Thymus (tissue), 11 donors: Measurements from ENCODE around the gene SAFB. TPM values are rescaled to one million over a fixed set of nuclear protein-coding genes. Genes with fewer than 3 reads are reported as not detected.

Experiments
- DNase-seq, 9 donors: peaks; one replicate each; pipeline ENCODE4 v3.0.0-alpha.2; 2013; ENCODE audit warnings: low spot score in 9 of 9, low read depth in 6 of 9, missing footprints in 1 of 9
- H3K27ac ChIP-seq, 2 donors: one replicate each; pipeline ENCODE4 v1.5.1; 2013; ENCODE audit warnings: control low read depth in 1 of 2, low read depth in 1 of 2, low read length in 1 of 2, mild to moderate bottlenecking in 1 of 2, moderate library complexity in 1 of 2
- H3K27me3 ChIP-seq, 2 donors: one replicate each; pipeline ENCODE4 v1.5.1; 2013; ENCODE audit warnings: low read length in 1 of 2; ENCODE audit not compliant: control insufficient read depth in 2 of 2, insufficient read depth in 1 of 2
- H3K36me3 ChIP-seq, 2 donors: one replicate each; pipeline ENCODE4 v1.5.1; 2013; ENCODE audit warnings: low read length in 1 of 2, mild to moderate bottlenecking in 1 of 2, moderate library complexity in 1 of 2; ENCODE audit not compliant: control insufficient read depth in 2 of 2, insufficient read depth in 2 of 2
- H3K4me1 ChIP-seq, 2 donors: one replicate each; pipeline ENCODE4 v1.5.1; 2013; ENCODE audit warnings: low read length in 2 of 2; ENCODE audit not compliant: control insufficient read depth in 2 of 2, insufficient read depth in 2 of 2
- H3K4me3 ChIP-seq, 2 donors: one replicate each; pipeline ENCODE4 v1.5.1; 2013; ENCODE audit warnings: low read length in 2 of 2, control low read depth in 1 of 2, mild to moderate bottlenecking in 1 of 2
- H3K9me3 ChIP-seq, 2 donors: one replicate each; pipeline ENCODE4 v1.5.1; 2013; ENCODE audit warnings: low read length in 1 of 2, mild to moderate bottlenecking in 1 of 2; ENCODE audit not compliant: control insufficient read depth in 2 of 2, insufficient read depth in 1 of 2
- WGBS: extraction: QIAGEN DNeasy Blood & Tissue Kit; methylation state at CpG from one replicate; pipeline ENCODE4 v1.1.7; 2013; 5-methylcytosine and 5-hydroxymethylcytosine counted together
- polyA plus RNA-seq: library from polyadenylated mRNA; stranded (reverse); fragments of 200-250 nt; gene quantifications from one replicate; pipeline ENCODE4 v1.2.3, GENCODE V29; 2013
- total RNA-seq: library from RNA; stranded (reverse); fragments of 120-200 nt; gene quantifications from one replicate; pipeline ENCODE4 v1.2.4, GENCODE V29; 2013
- donor health status: healthy.

Gene SAFB
- total and polyA plus RNA-seq, 2 donors, result 32.6 to 73.3 TPM

DNA sequence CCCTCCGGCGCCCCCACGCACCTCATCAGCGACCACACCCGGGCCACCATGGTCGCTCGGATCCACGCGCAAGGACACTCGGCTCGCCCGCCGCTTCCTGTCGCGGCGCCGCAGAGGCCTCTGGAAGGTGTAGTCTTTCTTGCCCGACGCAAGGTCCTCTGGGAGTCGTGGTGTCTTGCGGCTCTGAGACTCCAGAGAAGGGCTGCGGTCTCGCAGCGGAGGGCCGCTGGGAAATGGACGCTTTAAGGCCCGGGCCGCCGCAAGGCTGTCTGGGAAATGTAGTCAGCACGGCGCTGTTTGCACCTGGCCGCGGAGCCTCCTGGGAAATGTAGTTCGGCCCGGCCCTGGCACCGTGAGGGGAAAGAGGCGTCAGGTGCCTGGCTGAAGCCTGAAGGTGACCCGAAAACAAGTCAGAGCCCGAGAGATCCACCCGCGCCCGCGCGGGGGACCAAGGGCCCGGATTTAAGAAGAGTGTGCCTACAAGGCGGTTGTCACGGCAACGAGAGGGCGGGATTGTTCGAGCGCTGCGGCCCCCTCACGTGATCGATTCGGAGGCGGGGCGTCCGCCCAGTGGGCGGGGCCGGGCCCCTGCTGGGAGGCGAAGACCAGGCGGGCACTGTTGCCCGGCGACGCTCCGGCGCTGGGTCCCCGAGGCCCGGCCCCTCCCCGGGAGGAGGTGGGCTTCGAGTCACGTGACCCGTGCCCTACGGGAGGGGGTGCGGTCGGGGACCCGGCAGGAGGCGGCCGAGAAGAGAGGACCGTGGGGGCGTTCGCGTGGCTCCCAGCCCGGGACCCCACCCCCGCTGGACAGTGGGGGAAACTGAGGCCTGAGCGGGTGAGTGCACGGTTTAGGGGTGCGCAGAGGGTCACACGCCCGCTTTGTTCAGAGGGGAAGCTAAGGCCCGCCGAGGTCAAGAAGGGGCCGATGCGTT is 57.8 kb downstream of the SAFB start, which contains the start of the genes HSD11B1L and MICOS13:
Gene HSD11B1L, plus strand, starts transcription at position 591 of the 932 bp plus-strand sequence. CDS start 3,806 bp downstream, outside the sequence.
Gene MICOS13, minus strand, starts transcription at position 80 of the 932 bp plus-strand sequence. Its CDS starts 30 bp downstream, at position 50.
- H3K27me3 ChIP-seq, result peaks cover 0 to 3% of the 10 kb centered on the region in 2 donors
- under 1% methylated on average over 94 of the region's 94 CpGs for WGBS
- peaks cover 15% of the 10 kb centered on the region in 2 donors for H3K4me1 ChIP-seq
- H3K36me3 ChIP-seq, result peaks cover 0 to under 1% of the 10 kb centered on the region in 2 donors
- H3K4me3 ChIP-seq, result peak within 1 kb of the TSS; percentile 83 to 100
- H3K9me3 ChIP-seq, result peaks cover 0 to 6% of the 10 kb centered on the region in 2 donors
- peak; percentile 97 to 100 (median 99) for DNase-seq
- peak within 1 kb of the TSS; percentile 97 for H3K27ac ChIP-seq

DNA sequence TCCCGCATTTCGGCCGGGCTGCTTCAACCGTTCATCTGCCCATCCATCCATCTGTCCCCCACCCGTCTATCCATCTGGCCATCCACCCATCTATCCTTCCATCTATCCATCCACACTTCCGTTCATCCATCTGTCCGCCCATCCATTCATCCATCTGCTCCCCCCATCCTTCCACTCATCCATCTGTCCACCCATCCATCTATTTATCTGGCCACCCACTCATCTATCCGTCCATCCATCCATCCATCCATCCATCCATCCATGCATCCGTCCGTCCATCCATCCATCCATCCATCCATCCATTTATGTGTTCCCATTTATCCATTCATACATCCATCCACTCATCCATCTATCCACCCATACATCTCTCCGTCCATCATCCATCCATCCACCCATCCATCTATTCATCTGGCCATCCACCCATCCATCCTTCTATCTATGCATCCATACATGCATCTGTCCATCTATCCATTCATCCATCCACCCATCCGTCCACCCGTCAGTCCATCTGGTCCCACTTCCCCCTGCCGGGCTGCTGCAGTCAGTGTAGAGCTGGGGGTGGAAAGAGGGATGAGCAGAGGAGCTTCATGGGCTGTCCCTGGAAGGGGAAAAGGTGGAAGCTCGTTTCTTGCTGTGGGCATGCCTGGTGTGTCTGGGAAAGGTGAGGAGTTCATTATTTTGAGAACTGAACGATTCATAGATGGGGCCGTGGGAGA is 58.7 kb downstream of the SAFB start:
- Histone ChIP-seq H3K27me3 (peaks cover 0 to 3% of the 10 kb centered on the region in 2 donors), H3K9me3 (peaks cover 0 to 6% of the 10 kb centered on the region in 2 donors), H3K4me1 (peaks cover 21% of the 10 kb centered on the region in 2 donors), H3K27ac (no peak overlapping the region), H3K4me3 (peak overlapping the region; percentile 83 to 100), H3K36me3 (no peaks in the 10 kb centered on the region)
- WGBS, result 75% methylated on average over 17 of the region's 17 CpGs
- no peak for DNase-seq

DNA sequence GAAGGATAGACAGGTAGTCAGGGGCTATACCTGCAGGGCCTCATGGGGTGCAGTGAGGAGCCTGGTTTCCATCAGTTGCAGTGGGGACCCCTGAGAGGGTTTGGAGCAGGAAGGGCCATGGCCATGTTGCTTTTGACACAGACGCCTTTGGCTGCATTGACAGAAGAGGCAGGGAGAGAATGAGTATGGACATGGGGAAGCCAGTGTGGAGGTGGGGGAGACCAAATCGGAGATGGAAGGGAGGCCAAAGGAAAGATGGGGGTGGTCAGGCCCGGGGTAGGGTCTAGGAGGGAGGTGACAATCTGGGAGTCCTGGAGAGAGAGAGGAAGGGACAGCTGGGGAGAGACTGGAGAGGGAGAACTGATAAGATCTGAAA is 59.2 kb downstream of the SAFB start:
- Histone ChIP-seq H3K27me3 (peaks cover 0 to 3% of the 10 kb centered on the region in 2 donors), H3K27ac (no peak overlapping the region), H3K4me1 (peaks cover 21 to 24% of the 10 kb centered on the region in 2 donors), H3K9me3 (peaks cover 0 to 6% of the 10 kb centered on the region in 2 donors), H3K36me3 (no peaks in the 10 kb centered on the region), H3K4me3 (no peak overlapping the region)
- 97% methylated on average over 3 of the region's 3 CpGs for WGBS
- no peak for DNase-seq

DNA sequence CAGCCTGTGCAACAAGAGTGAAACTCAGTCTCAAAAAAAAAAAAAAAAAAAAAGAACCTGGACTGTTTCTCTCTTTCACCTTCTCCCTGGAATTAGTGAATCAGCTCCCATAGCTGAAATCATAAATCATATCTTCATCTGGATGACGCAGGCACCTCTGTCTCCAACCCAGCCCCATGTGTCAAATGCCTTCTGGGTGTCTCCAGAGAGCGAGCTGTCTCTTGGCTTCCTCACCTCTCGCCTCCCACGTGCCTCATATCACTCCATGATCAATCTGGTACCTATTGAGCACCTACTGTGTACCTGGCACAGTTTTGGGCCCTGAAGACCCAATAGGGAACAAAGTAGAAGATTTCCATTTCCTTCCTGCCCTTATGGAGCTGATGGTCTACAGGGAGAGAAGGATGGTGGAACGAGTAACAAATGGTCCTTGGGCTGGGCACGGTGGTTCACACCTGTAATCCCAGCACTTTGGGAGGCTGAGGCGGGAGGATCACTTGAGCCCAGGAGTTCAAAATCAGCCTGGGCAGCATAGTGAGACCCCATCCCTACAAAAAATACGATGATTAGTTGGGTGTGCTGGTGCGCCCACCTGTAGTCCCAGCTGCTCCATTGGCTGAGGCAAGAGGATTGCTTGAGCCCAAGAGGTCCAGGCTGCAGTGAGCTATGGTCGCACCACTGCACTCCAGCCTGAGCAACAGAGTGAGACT is 60.4 kb downstream of the SAFB start:
- Histone ChIP-seq H3K4me3 (no peak overlapping the region), H3K27me3 (peaks cover 0 to 3% of the 10 kb centered on the region in 2 donors), H3K9me3 (peaks cover 0 to 11% of the 10 kb centered on the region in 2 donors), H3K36me3 (no peaks in the 10 kb centered on the region), H3K27ac (no peak overlapping the region), H3K4me1 (peaks cover 25 to 29% of the 10 kb centered on the region in 2 donors)
- DNase-seq, result no peak
- WGBS, result 98% methylated on average over 10 of the region's 10 CpGs

DNA sequence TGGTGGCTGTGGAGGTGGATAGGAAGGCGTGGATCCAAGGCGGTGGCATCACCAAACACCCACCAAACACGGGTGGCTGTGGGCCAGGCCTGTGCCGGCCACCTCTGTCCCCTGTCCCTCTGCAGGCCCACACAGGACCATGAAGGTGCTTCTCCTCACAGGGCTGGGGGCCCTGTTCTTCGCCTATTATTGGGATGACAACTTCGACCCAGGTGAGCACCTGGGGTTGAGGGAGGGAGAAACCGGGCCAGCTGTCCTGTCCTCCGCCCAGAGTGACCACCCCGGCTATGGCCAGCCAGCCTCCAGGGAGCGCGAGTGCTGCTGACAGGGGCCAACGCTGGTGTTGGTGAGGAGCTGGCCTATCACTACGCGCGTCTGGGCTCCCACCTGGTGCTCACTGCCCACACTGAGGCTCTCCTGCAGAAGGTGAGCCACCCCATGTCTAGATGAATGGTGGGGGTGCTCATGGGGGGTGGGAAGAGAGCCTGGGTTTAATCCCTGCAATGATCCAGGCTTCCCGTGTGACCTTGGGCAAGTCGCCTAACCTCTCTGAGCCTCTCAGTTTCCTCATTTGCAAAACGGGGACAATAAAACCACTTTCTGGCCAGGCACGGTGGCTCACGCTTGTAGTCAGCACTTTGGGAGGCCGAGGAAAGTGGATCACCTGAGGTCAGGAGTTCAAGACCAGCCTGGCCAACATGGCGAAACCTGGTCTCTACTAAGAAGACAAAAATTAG is 62.0 kb downstream of the SAFB start:
- DNase-seq, result no peak
- peaks cover 0 to 11% of the 10 kb centered on the region in 2 donors for H3K9me3 ChIP-seq
- H3K4me1 ChIP-seq, result peaks cover 19 to 24% of the 10 kb centered on the region in 2 donors
- H3K27ac ChIP-seq, result no peak overlapping the region
- 97% methylated on average over 22 of the region's 22 CpGs for WGBS
- no peak overlapping the region for H3K4me3 ChIP-seq
- H3K27me3 ChIP-seq, result peaks cover 0 to 3% of the 10 kb centered on the region in 2 donors
- no peaks in the 10 kb centered on the region for H3K36me3 ChIP-seq

DNA sequence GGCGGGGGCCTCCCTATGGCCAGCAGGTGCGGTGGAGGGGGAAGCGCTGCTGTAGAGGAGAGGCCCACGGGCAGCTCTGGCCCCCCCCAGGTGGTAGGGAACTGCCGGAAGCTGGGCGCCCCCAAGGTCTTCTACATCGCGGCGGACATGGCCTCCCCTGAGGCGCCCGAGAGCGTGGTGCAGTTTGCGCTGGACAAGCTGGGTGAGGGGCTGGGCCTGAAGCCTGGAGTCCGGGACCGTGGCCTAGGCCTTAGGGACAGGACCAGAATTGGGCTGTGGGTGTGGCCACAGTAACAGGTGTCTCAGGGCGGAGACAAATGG is 63.4 kb downstream of the SAFB start:
- peaks cover 0 to under 1% of the 10 kb centered on the region in 2 donors for H3K27me3 ChIP-seq
- no peak for DNase-seq
- H3K27ac ChIP-seq, result peak overlapping the region; percentile 90 to 91
- H3K36me3 ChIP-seq, result peaks cover 1 to 2% of the 10 kb centered on the region in 2 donors
- 4% methylated on average over 16 of the region's 16 CpGs for WGBS
- H3K4me3 ChIP-seq, result peak overlapping the region; percentile 53 to 72
- H3K4me1 ChIP-seq, result peaks cover 19 to 27% of the 10 kb centered on the region in 2 donors
- peaks cover 0 to 5% of the 10 kb centered on the region in 2 donors for H3K9me3 ChIP-seq

DNA sequence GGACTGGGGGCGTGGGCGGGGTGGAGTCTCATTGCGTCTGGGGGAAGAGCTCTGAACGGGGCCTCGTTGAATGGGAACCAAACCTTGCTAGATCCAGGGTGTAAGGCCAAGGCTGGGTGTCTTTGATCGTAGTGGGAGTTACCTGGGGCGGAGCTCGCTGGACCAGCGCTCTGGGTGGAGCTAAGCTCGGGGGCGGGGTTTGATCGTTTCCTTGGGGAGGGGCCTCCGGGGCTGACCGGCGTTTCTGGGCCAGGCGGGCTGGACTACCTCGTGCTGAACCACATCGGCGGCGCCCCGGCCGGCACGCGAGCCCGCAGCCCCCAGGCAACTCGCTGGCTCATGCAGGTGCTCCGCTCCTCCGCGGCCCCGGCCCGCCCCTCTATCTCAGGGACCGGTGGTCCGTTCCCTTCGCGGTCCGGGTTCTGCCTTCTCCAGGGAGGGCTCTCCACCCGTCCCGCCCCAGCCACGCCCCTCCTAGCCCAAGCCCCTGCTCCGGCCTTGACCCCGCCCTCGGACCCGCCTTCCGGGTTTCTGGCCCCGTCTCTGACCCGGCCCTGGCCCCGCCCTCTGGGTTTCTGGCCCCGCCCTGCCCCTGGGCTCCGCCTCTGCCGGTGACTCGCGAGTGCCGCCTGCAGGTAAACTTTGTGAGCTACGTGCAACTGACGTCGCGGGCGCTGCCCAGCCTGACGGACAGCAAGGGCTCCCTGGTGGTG is 63.9 kb downstream of the SAFB start:
- H3K9me3 ChIP-seq, result peaks cover 0 to 5% of the 10 kb centered on the region in 2 donors
- no peaks in the 10 kb centered on the region for H3K27me3 ChIP-seq
- H3K4me3 ChIP-seq, result peak overlapping the region; percentile 53 to 72
- H3K36me3 ChIP-seq, result peaks cover 6 to 7% of the 10 kb centered on the region in 2 donors
- H3K27ac ChIP-seq, result peak overlapping the region; percentile 90 to 91
- peak; percentile 67 to 93 (median 86) for DNase-seq
- under 1% methylated on average over 59 of the region's 59 CpGs for whole genome bisulfite sequencing
- peaks cover 18 to 30% of the 10 kb centered on the region in 2 donors for H3K4me1 ChIP-seq
